Skeletal muscle tissue (tissue), 4 donors: ENCODE data around the gene CRADD. TPM values are rescaled to one million over a fixed set of nuclear protein-coding genes. Genes with fewer than 3 reads are reported as not detected.
A peak's percentile ranks its signal among the peaks of the same experiment; 100 is the strongest.

Experiments used
- H3K27ac ChIP-seq: one replicate; pipeline ENCODE4 v1.7.0; 2013; ENCODE audit warnings: mild to moderate bottlenecking, low read depth, low read length, inconsistent platforms
- H3K27me3 ChIP-seq, 3 donors: one replicate each; pipeline ENCODE4 v1.7.0; 2013; ENCODE audit warnings: low read length in 3 of 3; ENCODE audit not compliant: control insufficient read depth in 3 of 3, insufficient read depth in 3 of 3
- H3K36me3 ChIP-seq, 3 donors: one replicate each; pipeline ENCODE4 v1.7.0; 2013; ENCODE audit warnings: low read length in 3 of 3; ENCODE audit not compliant: control insufficient read depth in 3 of 3, insufficient read depth in 3 of 3
- H3K4me1 ChIP-seq, 3 donors: one replicate each; pipeline ENCODE4 v1.7.0; 2013; ENCODE audit warnings: low read length in 3 of 3, mild to moderate bottlenecking in 3 of 3; ENCODE audit not compliant: control insufficient read depth in 3 of 3, insufficient read depth in 3 of 3
- H3K4me3 ChIP-seq, 3 donors: one replicate each; pipeline ENCODE4 v1.7.0; 2013; ENCODE audit warnings: low read length in 3 of 3
- H3K9ac ChIP-seq, 3 donors: one replicate each; pipeline ENCODE4 v1.7.0; 2013; ENCODE audit warnings: low read length in 3 of 3, mild to moderate bottlenecking in 3 of 3, moderate library complexity in 2 of 3, low read depth in 1 of 3
- H3K9me3 ChIP-seq, 3 donors: one replicate each; pipeline ENCODE4 v1.7.0; 2013; ENCODE audit warnings: low read length in 3 of 3; ENCODE audit not compliant: control insufficient read depth in 3 of 3
- total RNA-seq: library from RNA; depleted of rRNA; stranded (reverse); fragments of >200 nt; gene quantifications from one replicate; pipeline ENCODE4 v1.2.3, GENCODE V29; 2014
- donor health status: Osteomylitis.

Gene CRADD
- total RNA-seq, 1 donor from 2014 or later: 18.3 TPM

- Histone ChIP-seq H3K9me3 (peaks cover 0 to 10% (median 4%) of the 10 kb centered on the region in 3 donors), H3K27ac (no peak overlapping the region), H3K4me3 (no peak overlapping the region), H3K36me3 (no peaks in the 10 kb centered on the region), H3K27me3 (no peaks in the 10 kb centered on the region), H3K4me1 (peaks cover 9 to 23% (median 11%) of the 10 kb centered on the region in 3 donors), H3K9ac (no peak overlapping the region)
Observed at GRCh38 chr12:93712200-93712599, 35.0 kb downstream of the CRADD start.

- H3K4me3 ChIP-seq: no peak overlapping the region
- peaks cover 9 to 23% (median 11%) of the 10 kb centered on the region in 3 donors for H3K4me1 ChIP-seq
- no peaks in the 10 kb centered on the region for H3K36me3 ChIP-seq
- H3K27me3 ChIP-seq: no peaks in the 10 kb centered on the region
- H3K27ac ChIP-seq: no peak overlapping the region
- peak overlapping the region in 1 of 3 donors; percentile 5 for H3K9ac ChIP-seq
- H3K9me3 ChIP-seq: peaks cover 0 to 10% (median 4%) of the 10 kb centered on the region in 3 donors
Observed at GRCh38 chr12:93713060-93713459, 35.9 kb downstream of the CRADD start.

DNA sequence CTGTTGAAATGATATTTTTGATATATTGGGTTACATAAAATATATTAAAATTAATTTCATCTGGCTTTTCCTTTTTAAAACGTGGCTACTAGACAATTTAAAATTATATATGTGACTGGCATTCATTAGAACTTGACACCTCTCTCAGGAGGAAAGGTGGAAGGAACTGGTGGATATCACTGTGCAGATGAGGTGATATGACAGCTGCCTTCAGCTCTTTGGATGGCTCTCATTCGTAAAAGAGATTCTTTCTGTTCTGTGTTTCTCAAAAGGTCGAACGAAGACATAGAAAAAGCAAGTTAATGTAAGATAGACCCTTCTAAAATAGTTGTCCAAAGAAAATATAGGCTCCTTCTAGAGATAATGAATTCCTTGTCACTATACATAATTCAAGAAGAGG lies 36.6 kb downstream of the CRADD start:
- Histone ChIP-seq H3K27ac (peak overlapping the region; percentile 29), H3K4me1 (peaks cover 9 to 23% (median 11%) of the 10 kb centered on the region in 3 donors), H3K4me3 (peak overlapping the region in 1 of 3 donors; percentile 26)

GRCh38 chr12:93714382-93714781 lies 37.2 kb downstream of the CRADD start:
- Histone ChIP-seq H3K27me3 (no peaks in the 10 kb centered on the region), H3K27ac (peak overlapping the region; percentile 29), H3K9ac (peak overlapping the region; percentile 24 to 48 (median 40)), H3K36me3 (no peaks in the 10 kb centered on the region), H3K9me3 (peaks cover 0 to 8% (median 2%) of the 10 kb centered on the region in 3 donors), H3K4me1 (peaks cover 9 to 23% (median 11%) of the 10 kb centered on the region in 3 donors), H3K4me3 (peak overlapping the region; percentile 0 to 33 (median 22))

More for the DNA sequence above, 36.6 kb downstream of the CRADD start:
- H3K9me3 ChIP-seq: peaks cover 0 to 10% (median 4%) of the 10 kb centered on the region in 3 donors
- peak overlapping the region in 1 of 3 donors; percentile 40 for H3K9ac ChIP-seq
- H3K36me3 ChIP-seq: no peaks in the 10 kb centered on the region
- no peaks in the 10 kb centered on the region for H3K27me3 ChIP-seq

- Histone ChIP-seq H3K27ac (no peak overlapping the region), H3K9ac (no peak overlapping the region), H3K4me3 (no peak overlapping the region), H3K36me3 (no peaks in the 10 kb centered on the region), H3K9me3 (no peaks in the 10 kb centered on the region), H3K27me3 (no peaks in the 10 kb centered on the region), H3K4me1 (peaks cover 1 to 5% (median 4%) of the 10 kb centered on the region in 3 donors)
Observed at GRCh38 chr12:93719710-93720109, 42.5 kb downstream of the CRADD start.

DNA sequence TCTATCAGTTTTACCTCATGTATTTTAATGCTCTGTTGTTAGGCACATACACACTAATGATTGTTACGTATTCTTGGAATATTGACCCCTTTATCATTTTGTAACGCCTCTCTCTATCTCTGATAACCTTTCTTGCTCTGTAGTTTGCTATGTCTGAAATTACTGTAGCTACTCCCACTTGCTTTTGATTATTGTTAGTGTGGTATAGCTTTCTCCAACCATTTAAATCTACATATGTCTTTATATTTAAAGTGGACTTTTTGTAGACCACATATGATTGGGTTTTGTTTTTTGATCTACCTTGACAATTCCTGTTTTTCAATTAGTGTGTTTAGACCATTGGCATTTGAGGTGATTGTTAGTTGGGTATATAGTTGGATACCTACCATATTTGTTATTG lies 43.4 kb downstream of the CRADD start:
- no peak overlapping the region for H3K4me3 ChIP-seq
- H3K36me3 ChIP-seq: no peaks in the 10 kb centered on the region
- H3K9ac ChIP-seq: no peak overlapping the region
- no peaks in the 10 kb centered on the region for H3K27me3 ChIP-seq
- H3K27ac ChIP-seq: no peak overlapping the region
- peaks cover 0 to 3% (median 0%) of the 10 kb centered on the region in 3 donors for H3K4me1 ChIP-seq
- no peaks in the 10 kb centered on the region for H3K9me3 ChIP-seq

DNA sequence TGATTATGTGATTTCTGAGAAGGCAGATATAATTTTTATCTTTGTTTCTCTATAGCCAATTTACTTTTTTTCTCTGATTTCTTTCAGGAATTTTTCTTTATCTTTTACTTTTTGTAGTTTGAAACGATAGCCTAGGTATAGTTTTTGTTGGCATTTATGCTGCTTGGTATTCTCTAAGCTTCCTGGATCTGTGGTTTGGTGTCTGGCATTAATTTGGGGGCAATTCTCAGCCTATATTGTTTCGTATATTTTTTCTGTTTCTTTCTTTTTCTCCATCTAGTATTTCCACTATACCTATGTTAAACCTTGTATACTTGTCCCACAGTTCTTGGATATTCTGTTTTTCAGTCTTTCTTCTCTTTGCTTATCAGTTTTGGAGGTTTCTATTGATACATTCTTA lies 45.0 kb downstream of the CRADD start:
- H3K9me3 ChIP-seq: no peaks in the 10 kb centered on the region
- no peak overlapping the region for H3K9ac ChIP-seq
- no peaks in the 10 kb centered on the region for H3K36me3 ChIP-seq

GRCh38 chr12:93722835-93723567 lies 45.8 kb downstream of the CRADD start:
- H3K4me3 ChIP-seq: no peak overlapping the region
- no peaks in the 10 kb centered on the region for H3K9me3 ChIP-seq
- H3K27me3 ChIP-seq: no peaks in the 10 kb centered on the region
- no peak overlapping the region for H3K9ac ChIP-seq
- no peak overlapping the region for H3K27ac ChIP-seq
- H3K36me3 ChIP-seq: no peaks in the 10 kb centered on the region
- H3K4me1 ChIP-seq: peaks cover 0 to 17% (median 16%) of the 10 kb centered on the region in 3 donors

More for the DNA sequence above, 45.0 kb downstream of the CRADD start:
- Histone ChIP-seq H3K27ac (no peak overlapping the region), H3K27me3 (no peaks in the 10 kb centered on the region), H3K4me3 (no peak overlapping the region), H3K4me1 (peaks cover 0 to 10% (median 8%) of the 10 kb centered on the region in 3 donors)

- Histone ChIP-seq H3K4me1 (peaks cover 0 to 18% (median 16%) of the 10 kb centered on the region in 3 donors), H3K27ac (no peak overlapping the region), H3K27me3 (no peaks in the 10 kb centered on the region), H3K36me3 (no peaks in the 10 kb centered on the region), H3K4me3 (no peak overlapping the region), H3K9ac (no peak overlapping the region), H3K9me3 (no peaks in the 10 kb centered on the region)
Observed at GRCh38 chr12:93723568-93723930, 46.4 kb downstream of the CRADD start.

- peaks cover 0 to 18% (median 16%) of the 10 kb centered on the region in 3 donors for H3K4me1 ChIP-seq
- no peak overlapping the region for H3K4me3 ChIP-seq
- H3K27me3 ChIP-seq: no peaks in the 10 kb centered on the region
- H3K9me3 ChIP-seq: no peaks in the 10 kb centered on the region
- no peaks in the 10 kb centered on the region for H3K36me3 ChIP-seq
- H3K27ac ChIP-seq: no peak overlapping the region
- no peak overlapping the region for H3K9ac ChIP-seq
Observed at GRCh38 chr12:93725531-93725930, 48.4 kb downstream of the CRADD start.
